NK-92 (cell line): ENCODE measurements around the gene WDR91.
"Not testable (repeated sequence)": the region's sequence is repeated elsewhere in the genome, so short reads cannot be mapped to it uniquely, and the experiment has no call there.

ENCODE experiments used
- DNase-seq: peaks from one replicate; lab custom pipeline; 2025; ENCODE audit not compliant: unreplicated experiment; lab: John Stamatoyannopoulos, UW

The WDR91 gene

GRCh38 chr7:135180122-135180521 is 31.2 kb downstream of the WDR91 start:
- no peak for DNase-seq

- DNase-seq, result no peak
Measured at GRCh38 chr7:135179321-135179925, 31.9 kb downstream of the WDR91 start.

DNA sequence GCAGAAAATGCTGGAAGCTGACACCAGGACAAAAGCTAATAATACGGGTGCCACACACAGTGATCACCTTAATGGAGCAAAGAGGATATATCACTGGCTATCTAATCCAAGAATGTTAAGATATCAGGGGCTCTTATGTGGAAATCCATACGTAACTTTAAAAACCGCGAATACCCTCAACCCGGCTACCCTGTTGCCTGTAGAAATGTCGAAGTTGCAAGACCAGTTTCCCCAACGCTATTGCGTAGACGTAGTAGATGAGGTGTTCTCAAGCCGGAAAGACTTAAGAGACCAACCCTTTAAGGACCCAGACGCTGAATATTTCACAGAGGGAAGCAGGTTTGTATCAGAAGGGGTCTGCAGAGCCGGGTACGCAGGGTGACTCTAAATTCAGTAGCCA is 33.0 kb downstream of the WDR91 start:
- no peak for DNase-seq

GRCh38 chr7:135177028-135177696 is 34.2 kb downstream of the WDR91 start:
- DNase-seq, result no peak

- DNase-seq, result no peak
Measured at GRCh38 chr7:135175931-135176330, 35.4 kb downstream of the WDR91 start.

GRCh38 chr7:135174941-135175340 is 36.4 kb downstream of the WDR91 start:
- DNase-seq, result no peak

DNA sequence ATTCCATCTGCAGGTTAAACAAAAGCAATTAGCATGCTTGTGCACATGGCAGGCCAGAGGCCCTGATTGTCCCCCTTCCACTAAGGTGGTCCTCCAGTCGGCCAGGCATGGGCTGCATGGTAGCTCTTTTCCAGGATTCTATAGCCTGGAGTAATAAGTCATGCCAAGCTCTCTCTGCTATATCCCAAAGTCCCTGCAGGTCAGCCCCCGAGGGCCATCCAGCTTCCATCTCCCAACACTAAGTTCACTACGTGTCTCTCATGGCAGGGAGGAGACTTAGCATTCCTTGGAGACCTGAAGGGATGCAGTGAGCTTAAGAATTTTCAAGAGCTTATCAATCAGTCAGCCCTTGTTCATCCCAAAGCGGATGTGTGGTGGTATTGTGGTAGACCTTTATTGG is 37.4 kb downstream of the WDR91 start:
- DNase-seq, result not testable (repeated sequence)

- DNase-seq, result not testable (repeated sequence)
Measured at GRCh38 chr7:135171581-135172291, 39.6 kb downstream of the WDR91 start.

DNA sequence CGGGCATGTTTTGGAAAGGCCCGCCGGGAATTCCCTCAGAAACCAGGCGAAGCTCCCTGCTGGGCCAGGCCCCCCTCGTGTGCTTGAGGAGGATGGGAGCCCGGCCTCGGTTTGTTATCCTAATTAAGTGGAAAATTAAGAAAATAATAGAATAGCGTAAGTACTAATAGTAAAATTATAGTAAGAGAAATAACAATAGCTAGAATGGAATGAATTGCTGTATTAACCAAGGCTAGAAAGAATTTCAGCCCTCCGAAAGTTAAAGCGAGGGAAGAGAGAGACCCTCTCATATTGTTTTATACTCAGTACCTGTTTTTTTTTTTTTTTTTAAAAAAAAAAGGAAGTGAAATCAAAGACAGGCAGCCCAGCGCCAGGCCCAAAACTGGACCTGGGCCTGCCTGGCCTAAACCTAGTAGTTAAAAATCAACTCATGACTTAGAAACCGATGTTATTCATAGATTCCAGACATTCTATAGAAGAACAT is 40.3 kb downstream of the WDR91 start:
- DNase-seq, result not testable (repeated sequence)

DNA sequence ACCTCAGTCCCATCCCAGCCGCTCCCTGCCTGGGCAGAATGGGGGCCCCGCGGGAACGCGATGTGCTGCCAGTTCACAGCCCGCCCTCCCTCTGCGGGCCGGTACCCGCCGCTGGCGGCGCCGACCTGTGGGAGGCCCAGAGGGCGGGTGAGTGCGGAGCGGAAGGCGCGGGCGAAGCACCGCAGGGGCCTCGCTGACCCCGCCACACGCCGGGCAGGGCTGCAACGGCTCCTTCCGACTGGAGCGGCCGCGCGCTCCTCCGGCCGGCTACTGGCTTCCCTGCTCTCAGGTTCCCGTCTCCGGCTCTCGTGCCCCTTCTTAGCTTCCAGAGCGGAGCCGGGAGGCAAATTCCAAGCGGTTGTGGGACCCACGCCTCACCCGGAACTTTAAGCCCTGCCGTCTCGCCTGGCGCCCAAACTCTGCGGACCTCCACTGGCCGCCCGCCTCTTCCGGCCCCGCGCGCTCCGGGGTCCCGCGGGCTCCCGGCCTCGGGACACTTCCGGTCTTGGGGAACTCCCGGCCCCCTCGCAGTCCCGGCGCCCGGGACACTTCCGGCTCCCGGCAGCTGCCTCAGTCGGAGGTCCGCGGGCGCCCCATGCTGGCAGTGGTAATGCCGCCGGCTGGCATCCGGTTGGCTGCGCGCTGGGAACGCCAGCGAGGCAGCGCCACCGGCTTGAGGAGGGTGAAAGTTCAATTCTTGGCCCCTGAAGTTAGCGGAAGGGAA is 40.9 kb downstream of the WDR91 start, which contains the start of gene CYREN:
TSS of gene CYREN (minus strand) at position 434 of the 724 bp plus-strand sequence. CDS start 1,785 bp downstream, outside the sequence.
- peak; percentile 39 for DNase-seq

- no peak for DNase-seq
Measured at GRCh38 chr7:135169964-135170273, 41.4 kb downstream of the WDR91 start.

- no peak for DNase-seq
Measured at GRCh38 chr7:135169141-135169963, 42.0 kb downstream of the WDR91 start.

GRCh38 chr7:135168489-135169140 is 42.7 kb downstream of the WDR91 start:
- DNase-seq, result no peak

DNA sequence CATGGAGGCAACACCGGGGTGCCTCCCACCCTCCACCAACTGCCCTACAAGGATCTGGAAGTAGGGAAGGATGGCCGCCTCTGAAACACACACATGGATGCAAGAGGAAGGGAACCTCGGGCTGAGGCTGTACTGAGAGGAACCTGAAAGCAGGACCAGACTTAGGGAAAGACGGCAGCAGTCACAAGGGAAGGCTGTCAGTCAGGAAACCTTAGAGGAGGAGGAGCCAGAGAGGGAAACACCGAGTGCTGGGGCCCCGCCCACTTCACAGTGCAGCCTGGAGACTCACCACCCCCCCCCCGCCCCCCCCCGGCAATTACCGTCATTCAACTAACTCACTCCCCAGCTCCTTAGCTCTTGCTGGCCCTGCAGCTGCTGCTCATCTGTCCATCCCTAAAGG is 43.3 kb downstream of the WDR91 start:
- DNase-seq, result no peak

DNA sequence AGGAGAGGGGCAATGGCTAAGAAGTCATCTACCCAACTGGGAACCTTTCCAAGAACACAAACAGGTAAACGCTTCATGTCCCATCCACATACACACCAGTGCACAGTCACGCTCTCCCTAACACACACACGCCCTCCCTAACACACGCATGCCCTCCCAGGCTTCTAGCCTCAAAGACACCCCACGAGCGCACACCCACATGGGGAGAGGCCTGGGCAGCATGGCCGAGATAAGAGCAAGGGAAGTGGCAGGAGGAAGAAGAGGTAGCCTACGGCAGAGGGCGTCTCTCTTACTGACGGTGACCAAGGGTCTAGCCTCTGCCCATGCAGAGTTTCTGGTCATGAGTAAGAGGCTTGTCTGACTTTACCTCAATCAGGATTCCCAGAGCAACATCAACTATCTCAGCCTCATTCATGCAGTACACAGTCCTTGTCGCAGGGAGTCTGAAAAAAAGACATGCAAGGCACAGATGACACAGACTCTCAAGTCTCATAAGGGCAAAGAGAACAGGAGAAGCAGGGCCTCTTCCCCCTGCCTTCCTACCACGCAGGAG is 43.9 kb downstream of the WDR91 start:
- no peak for DNase-seq

DNA sequence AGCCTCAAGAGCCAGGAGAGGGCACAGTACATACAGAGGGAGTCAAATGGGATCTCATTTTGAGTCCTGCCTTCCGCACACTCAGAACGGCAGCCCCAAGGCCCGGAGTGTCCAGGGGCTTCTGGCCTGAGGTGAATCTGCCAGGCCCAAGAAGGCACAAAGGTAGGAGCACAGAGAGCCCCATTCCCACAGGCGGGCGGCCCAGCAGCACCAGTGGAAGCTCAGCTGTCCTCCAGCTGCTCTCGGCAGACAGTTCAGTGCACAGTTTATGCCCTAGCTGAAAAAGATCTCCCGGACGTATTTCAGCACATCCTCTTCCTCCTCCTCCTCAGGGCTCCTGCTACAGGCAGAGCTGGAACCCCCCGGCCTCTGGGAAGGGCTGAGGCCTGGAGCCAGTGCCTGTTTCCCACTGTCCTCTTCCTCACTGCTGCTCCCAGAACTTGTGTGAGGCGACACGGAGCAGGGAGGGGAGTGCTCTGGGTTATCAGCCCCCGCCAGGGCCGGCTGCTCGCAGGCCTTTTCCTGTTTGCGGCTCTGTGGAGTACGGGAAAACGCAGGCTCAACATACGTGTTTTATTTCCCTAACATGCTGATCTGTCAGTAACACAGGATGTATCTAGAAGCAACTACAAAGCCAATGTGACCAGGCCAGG is 44.9 kb downstream of the WDR91 start:
- DNase-seq, result no peak

- no peak for DNase-seq
Measured at GRCh38 chr7:135165862-135166261, 45.5 kb downstream of the WDR91 start.

GRCh38 chr7:135164357-135165061 is 46.8 kb downstream of the WDR91 start:
- DNase-seq, result no peak
